NCI-H1417 treated with DMSO at 0.1 percent for 48 hours (cell line): ENCODE data around the gene HINFP.
"Not testable (repeated sequence)": the region's sequence is repeated elsewhere in the genome, so short reads cannot be mapped to it uniquely, and the experiment has no call there.

Experiments used
- DNase-seq: peaks from one replicate; lab custom pipeline; 2025; lab: John Stamatoyannopoulos, UW

HINFP gene

DNA sequence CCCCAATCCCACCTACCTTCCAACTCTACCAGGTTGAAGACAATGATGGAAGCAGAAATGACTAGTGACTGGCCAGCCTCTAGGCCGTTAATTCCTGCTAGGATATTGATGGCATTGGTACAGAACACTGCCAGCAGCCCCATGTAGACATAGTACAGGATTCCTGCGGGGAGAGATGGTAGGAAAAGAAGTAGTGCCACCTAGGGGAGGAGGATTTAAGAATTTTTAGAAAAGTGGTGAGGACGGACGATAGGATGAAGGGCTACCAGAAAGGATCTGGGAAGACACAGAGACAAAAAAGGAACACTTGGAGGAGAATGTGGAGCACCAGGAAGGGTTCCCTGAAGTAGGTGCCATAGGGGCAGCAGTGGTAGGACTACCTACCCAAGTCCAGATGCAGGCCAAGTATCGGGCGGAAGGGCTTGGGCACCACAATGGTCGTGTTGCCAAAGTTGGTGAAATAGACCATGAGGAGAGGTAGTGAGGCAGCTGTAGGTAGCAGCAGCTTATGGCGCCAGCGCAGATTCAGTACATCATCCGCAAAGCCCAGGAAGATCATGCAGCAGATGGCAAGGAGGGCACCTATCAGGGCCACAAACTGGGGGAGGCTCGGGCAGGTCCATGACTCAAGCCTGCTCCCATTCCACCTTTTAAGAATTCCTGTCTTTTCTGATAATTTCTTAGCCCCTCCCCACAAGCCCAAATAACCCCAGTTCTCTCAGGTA, 21.0 kb upstream of the HINFP start:
- DNase-seq = no peak

DNA sequence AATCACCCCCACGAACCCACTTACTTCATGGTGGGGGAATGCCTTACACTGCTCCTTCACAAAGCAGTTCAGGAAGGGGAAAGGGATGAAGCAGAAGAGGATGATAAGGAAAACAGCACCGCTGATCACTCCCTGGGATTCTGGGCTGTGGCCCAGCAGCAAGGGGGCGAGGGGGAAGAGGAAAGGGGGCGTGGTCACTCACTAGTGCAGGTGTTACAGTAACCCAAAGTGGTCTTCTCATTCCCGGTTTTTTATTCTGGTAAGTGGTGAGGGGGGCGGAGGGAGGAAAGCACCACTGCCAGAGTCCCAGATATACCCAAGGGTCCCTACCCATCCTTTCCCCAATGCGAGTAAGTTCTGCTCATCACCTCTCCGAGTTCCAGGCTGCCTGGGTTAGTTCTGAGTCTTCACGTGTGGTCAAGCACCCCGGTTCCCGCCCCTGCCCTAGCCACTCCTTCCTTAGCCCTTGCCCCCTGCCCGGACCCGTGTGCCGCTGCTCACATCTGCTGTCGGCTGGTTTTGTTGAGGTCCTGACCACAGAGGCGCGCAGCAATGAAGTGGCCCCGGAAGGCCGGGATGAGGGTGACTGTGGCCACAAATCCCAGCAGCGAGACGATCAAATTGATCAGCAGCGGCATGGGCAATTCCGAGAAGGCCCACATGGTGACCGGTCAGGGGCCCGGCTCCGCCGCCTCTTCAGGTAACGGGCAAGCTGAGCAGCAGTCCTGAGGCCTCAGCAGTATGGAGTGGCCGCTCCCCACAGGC, 20.2 kb upstream of the HINFP start:
- DNase-seq = no peak

DNA sequence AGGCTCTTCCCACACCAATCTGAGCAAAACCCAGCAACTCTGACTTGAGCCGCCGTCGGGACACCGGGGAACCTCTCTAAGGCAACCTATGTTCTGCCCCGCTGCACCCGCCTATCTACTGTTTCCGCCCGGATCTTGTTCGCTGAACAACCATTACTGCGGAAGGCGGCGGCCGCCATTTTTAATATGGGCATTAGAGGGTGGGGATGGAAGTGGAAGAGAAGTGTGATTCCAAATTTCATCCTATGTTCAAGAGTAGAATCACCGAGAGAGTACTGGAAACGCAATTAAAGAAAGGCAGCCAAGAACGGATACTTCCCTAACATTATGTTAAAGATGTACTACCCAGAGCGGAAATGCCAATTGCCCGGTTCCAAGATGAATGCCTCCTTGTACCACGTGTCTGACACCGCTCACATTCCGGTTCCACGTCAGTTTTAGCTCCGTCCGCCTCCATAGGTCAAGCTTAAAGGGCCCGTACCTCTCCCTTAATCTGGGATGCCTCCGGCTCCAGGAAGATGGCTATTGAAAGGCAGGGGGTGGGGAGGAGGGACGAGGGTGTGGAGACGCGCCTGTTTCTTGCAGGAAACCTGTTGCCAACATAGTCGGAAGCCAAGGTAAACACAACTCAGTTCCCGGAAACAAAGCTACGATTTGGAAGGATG, 19.5 kb upstream of the HINFP start, which contains the start of gene DPAGT1:
DPAGT1 (minus strand) TSS at position 95 of the 665 bp plus-strand sequence. CDS start 198 bp downstream, outside the sequence.
- DNase-seq = peak; percentile 84

GRCh38 chr11:119103161-119103664, 18.2 kb upstream of the HINFP start:
- DNase-seq = not testable (repeated sequence)

DNA sequence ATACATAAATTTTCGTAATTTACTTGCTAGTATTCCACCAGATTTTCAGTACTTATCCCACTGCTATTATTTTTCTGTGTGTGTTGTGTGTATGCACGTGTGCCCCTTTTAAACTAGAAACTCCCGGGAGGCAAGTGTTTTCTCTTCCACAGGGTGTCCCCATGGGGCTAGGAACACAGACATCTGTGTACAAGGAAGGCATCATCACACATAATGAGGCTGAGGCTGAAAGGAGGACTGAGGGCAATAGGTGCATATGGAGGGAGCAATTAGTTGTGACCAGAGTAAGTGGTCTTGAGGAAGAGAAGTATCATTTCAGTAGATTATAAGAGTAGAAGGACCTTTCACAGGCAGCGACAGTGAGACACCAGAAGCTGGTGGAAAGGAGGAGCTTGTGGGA, 17.6 kb upstream of the HINFP start:
- no peak for DNase-seq

DNA sequence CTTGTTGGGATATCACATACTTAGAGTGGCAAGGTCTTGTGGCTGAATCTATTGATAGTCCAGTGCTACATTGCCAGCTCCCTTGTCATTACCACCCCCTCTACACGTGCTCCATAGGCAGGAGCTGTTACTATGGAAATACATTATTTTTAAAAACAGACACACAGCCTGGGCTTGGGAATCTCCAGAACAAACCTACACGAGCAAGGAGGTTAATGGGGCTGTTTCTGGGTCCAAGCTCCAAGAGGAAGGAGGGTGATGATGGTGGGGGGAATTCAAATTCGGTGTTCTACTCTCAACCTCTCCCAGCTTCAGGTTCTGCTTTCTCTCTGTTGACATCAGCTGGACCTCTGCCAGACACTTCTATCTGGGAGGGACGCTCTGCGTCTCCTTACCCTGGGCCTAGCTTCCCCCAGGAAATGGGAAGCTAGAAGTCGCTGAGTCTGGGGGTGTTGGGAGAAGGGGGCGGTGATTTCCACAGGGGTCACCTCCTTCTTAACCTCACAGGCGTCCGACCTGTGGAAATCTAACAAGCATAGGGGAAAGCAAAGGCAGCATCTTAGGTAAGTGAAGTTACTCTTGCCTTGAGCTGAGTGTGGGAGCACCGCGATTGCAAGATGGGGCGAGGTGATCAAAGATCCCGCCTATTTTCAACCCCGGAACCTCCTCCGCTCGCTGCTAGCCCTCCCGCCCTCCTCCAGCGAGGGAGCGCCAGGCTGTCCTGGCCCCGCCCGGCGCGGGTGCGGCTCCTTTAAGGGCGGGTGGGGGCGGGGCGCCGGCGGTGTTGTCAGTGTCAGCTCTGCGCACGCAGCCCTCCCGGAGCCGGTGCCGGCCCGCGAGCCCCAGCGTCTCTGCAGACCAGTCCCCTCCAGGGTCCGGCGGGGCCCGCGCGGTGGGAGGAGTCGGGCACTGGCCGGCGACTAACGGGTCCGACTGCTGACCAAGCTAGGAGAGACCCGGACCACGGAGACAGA, 14.5 kb upstream of the HINFP start, which contains the start of gene C2CD2L:
C2CD2L (plus strand) TSS at position 781 of the 974 bp plus-strand sequence. CDS start 398 bp downstream, outside the sequence.
- peak; percentile 37 for DNase-seq

DNA sequence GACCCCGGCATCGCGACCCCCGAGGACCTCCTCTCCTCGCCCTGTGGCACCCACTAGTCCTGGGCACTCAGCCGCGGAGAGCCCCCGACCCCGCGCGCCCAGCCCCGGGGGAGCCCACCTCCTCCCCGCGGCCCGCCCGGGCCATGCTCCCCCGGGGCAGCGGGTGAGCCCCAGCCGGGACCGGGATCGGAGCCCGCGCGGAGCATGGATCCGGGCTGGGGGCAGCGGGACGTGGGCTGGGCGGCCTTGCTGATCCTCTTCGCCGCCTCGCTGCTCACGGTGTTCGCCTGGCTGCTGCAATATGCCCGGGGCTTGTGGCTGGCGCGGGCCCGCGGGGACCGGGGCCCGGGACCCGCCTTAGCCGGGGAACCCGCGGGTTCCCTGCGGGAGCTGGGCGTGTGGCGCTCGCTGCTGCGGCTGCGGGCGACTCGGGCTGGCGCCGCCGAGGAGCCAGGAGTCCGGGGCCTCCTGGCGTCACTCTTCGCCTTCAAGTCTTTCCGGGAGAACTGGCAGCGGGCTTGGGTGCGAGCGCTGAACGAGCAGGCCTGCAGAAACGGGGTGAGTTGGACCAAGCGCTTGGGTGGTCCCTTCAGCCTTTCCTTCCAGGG, 13.7 kb upstream of the HINFP start:
- no peak for DNase-seq

- peak; percentile 28 for DNase-seq
Measured at GRCh38 chr11:119108146-119108856, 13.1 kb upstream of the HINFP start.

- DNase-seq = no peak
Measured at GRCh38 chr11:119108857-119109221, 12.5 kb upstream of the HINFP start.

DNA sequence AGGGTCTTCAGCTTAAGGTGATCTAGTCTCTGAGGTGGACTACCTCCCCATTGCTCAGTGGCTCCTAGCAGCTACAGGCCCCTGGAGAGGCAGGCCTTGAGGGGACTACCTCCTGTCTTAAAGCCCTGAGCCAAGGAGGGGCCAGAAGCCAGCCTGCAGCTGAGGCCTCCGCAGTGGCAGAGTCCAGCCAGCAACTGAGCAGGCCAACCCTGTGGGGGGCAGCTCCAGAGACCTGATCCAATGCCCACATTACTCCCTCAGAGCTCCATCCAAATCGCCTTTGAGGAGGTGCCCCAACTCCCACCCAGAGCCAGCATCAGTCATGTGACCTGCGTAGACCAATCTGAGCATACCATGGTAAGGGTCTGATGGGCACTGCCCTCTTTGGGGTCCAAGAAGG, 11.5 kb upstream of the HINFP start:
- DNase-seq = no peak

DNA sequence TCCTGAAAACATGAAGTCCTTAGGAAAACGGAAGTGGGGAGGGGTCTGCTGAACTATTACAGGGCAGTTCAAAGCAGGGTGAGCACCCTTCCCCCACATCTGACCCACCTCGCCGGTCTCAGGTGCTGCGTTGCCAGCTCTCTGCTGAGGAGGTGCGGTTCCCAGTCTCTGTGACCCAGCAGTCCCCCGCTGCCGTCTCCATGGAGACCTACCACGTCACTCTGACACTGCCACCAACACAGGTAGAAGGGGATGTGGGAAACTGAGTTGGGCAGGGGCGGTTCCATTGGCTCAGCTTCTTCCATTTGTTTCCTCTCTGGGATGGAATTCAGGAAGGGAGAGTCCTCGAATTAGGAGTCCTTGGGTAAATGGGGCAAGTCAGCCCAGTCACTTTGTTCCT, 10.9 kb upstream of the HINFP start:
- DNase-seq = no peak

GRCh38 chr11:119111361-119111925, 9.9 kb upstream of the HINFP start:
- no peak for DNase-seq

GRCh38 chr11:119112314-119113020, 8.9 kb upstream of the HINFP start:
- DNase-seq = no peak

DNA sequence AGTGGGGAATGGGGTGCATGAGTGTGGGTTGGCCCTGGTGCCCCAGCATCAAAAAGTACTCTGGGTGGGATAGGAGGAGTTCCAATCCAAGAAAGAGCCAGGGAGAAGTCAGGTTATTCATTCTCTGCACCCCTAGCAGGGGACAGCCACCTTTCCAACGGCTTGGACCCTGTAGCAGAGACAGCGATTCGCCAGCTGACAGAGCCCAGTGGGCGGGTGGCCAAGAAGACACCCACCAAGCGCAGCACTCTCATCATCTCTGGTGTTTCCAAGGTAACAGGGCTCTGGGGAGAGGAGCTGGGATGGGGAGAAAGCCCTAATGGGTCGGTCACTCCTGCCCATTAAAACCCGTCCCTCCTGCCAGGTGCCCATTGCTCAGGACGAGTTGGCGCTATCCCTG, 7.7 kb upstream of the HINFP start:
- DNase-seq = no peak

DNA sequence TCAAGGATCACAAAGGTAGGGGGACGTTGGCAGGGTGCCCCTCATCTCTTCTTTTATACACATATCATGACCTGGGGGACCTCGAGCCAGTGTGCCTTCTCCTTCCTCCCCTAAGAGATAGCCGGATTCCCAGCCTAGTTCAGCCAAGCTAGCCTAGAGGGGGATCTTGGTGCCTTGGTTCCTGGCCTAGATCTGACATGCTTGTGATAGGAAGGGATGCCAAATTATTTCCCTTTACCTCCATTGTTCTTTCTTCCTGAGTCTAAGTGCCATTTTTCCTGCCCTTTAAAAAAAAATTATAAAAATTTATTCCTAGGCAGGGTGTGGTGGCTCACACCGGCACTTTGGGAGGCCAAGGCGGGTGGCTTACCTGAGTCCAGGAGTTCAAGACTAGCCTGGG, 7.0 kb upstream of the HINFP start:
- no peak for DNase-seq

- DNase-seq = no peak
Measured at GRCh38 chr11:119115484-119116234, 5.7 kb upstream of the HINFP start.

DNA sequence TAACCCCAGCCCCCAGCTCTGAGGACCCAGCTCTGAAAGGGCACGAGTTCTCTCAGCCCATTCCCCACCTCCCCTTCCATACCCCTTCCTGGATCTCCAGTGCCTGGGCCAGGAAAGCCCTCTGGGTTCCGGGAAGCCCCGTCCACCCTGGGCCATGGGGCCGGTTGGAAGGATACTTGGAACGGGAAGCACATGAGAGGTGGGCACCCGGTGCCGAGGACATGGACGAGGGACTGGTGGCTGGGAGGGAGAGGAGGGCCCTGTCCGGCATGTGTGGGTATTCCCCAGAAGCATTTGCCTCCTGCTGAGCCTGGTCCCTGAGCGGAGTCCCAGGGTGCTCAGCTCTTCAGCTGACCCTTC, 5.2 kb upstream of the HINFP start:
- no peak for DNase-seq

DNA sequence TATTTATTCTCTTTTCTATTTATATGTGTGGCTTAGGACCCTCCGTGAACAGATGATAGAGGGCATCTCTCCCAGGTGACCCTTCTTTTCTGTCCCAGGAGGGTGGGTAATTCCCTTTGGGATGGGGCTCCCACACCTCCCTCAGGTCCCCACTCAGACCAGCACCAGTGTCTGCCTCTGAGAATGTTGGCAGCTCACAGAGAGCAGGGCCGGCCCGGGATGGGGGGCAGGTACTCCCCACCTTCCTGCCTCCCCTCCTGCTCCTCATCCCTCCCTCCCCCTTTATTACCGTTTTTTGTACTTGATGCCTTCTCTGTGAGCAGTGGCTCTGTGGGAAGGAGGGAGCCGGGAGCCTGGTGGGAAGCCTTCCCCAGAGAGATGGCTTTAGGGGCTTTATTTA, 4.8 kb upstream of the HINFP start:
- no peak for DNase-seq
